Retinal pigment epithelial cell (primary cell): ENCODE measurements around the gene OR2T12.
"Not testable (repeated sequence)": the region's sequence is repeated elsewhere in the genome, so short reads cannot be mapped to it uniquely, and the experiment has no call there.

Experiments
- DNase-seq: peaks from one replicate; pipeline ENCODE4 v3.0.0-alpha.2; 2010; ENCODE audit warnings: low read depth
- H3K4me3 ChIP-seq: 2 replicates; pipeline ENCODE4 v1.5.1; 2011; ENCODE audit warnings: mild to moderate bottlenecking, low read length, control low read depth, moderate library complexity
- TF ChIP-seq, protein P1 (sequence below): conservative IDR thresholded peaks from 2 replicates; pipeline ENCODE4 v1.5.1; 2011; ENCODE audit warnings: low read depth, low read length, control low read depth, inconsistent platforms

The OR2T12 gene, protein sequence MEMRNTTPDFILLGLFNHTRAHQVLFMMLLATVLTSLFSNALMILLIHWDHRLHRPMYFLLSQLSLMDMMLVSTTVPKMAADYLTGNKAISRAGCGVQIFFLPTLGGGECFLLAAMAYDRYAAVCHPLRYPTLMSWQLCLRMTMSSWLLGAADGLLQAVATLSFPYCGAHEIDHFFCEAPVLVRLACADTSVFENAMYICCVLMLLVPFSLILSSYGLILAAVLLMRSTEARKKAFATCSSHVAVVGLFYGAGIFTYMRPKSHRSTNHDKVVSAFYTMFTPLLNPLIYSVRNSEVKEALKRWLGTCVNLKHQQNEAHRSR

DNA sequence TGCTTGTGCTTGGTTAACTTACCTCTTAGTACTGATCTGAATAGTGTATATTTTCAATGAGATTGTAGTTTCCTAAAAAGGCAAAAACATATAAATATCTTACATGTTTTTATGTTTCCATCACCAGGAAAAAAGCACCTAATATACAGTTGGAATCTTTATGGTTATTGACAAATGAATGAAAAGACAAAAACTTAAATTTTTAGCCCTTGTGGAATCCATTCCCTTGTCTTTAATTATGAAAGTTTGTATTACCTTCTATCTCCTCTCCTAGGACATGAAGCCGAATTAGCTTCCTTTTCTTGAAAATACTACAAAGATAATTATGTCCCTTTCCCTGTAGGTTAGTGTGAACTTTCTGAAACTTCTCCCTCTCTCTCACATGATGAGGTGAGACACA lies at the start of gene OR2T12:
OR2T12 (minus strand) TSS at position 101 of the 400 bp plus-strand sequence. CDS start 7,846 bp downstream, outside the sequence.
- TF ChIP-seq, protein P1, sequence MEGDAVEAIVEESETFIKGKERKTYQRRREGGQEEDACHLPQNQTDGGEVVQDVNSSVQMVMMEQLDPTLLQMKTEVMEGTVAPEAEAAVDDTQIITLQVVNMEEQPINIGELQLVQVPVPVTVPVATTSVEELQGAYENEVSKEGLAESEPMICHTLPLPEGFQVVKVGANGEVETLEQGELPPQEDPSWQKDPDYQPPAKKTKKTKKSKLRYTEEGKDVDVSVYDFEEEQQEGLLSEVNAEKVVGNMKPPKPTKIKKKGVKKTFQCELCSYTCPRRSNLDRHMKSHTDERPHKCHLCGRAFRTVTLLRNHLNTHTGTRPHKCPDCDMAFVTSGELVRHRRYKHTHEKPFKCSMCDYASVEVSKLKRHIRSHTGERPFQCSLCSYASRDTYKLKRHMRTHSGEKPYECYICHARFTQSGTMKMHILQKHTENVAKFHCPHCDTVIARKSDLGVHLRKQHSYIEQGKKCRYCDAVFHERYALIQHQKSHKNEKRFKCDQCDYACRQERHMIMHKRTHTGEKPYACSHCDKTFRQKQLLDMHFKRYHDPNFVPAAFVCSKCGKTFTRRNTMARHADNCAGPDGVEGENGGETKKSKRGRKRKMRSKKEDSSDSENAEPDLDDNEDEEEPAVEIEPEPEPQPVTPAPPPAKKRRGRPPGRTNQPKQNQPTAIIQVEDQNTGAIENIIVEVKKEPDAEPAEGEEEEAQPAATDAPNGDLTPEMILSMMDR, result no peak
- no peak for DNase-seq
- no peak within 1 kb of the TSS for H3K4me3 ChIP-seq

DNA sequence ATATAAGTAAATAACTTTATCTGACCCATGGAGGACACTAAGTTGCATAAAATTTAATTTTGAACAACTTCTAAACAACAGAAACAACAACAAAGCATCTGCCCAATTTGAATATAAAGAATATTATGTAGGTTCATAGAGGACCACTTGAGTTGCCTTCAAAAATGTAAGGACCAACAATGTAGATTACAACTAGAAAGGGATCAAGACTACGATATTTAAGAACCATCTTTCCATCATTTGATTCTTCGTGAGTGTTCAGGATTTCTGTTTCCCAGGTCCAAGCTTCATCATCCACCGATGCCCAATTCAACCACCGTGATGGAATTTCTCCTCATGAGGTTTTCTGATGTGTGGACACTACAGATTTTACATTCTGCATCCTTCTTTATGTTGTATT lies 45.3 kb upstream of the OR2T12 start, which contains the start of gene OR14C36:
OR14C36 (plus strand) TSS at position 301 of the 400 bp plus-strand sequence; CDS start at position 301, 0 bp downstream.
- no peak for DNase-seq
- TF ChIP-seq, protein P1, result no peak
- H3K4me3 ChIP-seq, result no peak within 1 kb of the TSS

DNA sequence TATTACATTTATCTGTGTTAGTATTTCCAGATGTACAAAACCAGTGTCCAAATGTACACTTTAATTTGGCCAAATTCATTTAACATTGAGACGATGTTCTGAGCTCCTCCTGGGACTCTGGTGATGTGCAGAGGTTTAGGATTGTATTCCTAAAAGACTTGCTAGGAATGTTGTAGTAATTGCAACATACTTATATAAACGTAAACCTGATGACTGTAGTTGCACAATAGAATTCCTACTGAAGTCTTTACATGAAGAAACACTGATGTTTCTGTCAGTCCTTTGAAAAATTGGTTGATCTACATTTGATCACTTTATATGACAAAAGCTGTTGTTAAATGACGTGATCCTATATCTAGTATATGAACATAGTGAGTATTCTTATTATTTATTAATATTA lies 40.2 kb upstream of the OR2T12 start:
- no peak overlapping the region for H3K4me3 ChIP-seq
- no peak for DNase-seq
- TF ChIP-seq, protein P1, result no peak

DNA sequence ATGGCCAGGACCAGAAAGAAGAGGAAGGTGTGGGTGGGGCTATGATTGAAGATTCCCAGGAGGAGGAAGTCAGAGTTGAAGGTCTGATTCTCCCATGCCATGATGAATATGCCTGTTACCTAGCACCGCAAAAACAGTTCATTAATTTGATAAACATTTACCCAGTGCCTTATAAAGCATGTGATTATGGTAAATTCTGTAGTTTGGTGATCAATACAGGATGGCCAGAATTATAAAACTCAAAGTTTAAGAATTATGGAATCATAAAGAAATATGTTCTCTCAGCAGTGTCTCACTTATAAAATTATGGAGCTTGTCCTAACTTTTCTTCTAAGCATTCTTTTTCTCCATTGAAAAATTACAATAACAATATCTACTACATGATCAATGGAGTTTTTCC lies 21.2 kb upstream of the OR2T12 start, which contains the start of gene OR2M7:
OR2M7 (minus strand) TSS at position 101 of the 400 bp plus-strand sequence; CDS start at position 101, 0 bp downstream.
- H3K4me3 ChIP-seq, result no peak within 1 kb of the TSS
- DNase-seq, result no peak
- TF ChIP-seq, protein P1, result no peak

DNA sequence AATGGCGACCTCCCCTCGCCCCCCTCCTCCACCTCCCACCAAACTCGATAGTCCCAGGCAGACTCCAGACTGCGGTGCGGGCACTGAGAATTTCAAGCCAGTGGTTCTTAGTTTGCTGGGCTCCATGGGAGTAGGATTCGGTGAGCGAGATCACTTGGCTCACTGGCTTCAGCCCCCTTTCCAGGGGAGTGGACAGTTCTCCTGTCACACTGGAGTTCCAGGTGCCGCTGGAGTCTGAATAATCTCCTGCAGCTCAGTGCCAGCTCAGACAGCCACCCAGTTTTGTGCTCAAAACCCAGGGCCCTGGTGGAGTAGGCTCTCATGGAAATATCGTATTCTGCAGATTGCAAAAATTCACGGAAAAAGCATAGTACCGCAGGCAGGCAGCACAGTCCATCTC lies 13.6 kb upstream of the OR2T12 start:
- no peak overlapping the region for H3K4me3 ChIP-seq
- no peak for DNase-seq
- TF ChIP-seq, protein P1, result no peak

DNA sequence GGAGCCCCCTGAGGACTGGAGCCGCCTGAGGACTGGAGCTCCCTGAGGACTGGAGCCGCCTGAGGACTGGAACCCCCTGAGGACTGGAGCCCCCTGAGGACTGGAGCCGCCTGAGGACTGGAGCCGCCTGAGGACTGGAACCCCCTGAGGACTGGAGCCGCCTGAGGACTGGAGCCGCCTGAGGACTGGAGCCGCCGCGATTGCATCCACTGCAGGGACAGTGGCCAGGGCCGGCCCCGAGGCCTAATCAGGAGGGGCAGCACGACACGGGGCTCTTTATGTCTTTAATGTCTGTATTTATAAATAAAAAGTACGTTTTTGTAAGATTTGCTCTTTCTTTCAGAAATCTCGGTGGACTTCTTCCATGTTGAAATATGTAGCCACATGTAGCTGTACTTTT lies 3.5 kb upstream of the OR2T12 start:
- not testable (repeated sequence) for H3K4me3 ChIP-seq, DNase-seq

DNA sequence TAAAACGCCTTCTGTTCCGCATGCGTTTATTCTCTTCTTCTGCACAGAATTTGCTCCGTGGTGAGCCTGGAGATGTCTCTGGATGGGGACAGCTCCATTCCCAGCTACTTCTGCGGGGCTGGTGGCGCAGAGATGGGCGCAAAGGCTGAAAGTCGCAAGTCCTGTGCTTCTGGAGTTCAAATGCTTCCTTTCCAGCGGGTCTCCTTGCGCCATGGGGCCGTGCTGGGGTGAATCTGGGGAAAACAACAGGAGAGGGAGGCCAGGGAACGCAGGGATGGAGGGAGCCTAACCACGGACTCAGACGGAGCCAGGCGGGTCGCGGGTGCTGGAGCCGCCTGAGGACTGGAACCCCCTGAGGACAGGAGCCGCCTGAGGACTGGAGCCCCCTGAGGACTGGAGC lies 2.9 kb upstream of the OR2T12 start:
- TF ChIP-seq, protein P1, result no peak
- H3K4me3 ChIP-seq, result no peak overlapping the region
- no peak for DNase-seq

DNA sequence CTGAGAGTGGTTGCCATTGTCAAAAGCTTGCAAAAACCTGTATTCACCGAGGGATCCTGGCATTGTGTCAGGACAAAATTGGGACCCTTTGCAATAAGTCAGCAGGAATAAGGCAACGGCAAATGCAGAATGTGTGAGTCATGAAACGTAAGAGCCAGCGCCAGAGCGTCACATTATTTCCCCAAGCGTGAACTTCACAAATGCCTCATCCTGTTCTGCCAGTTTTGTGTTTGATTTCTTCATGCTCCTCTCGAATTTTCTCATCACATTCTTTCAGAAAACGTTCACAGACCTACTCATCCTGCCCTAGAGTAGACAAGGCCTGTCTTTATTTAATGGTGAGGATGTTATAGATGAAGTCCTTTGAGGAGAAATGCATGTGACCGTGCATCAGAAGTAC lies 2.4 kb upstream of the OR2T12 start:
- not testable (repeated sequence) for DNase-seq, H3K4me3 ChIP-seq
